Mesenchymal stem cell (in vitro differentiated cells and primary cell): ENCODE results near the gene DRC3.

Experiments used
- DNase-seq: peaks from one replicate; pipeline ENCODE4 v3.0.0-alpha.2; 2013
- H2AFZ ChIP-seq: one replicate; pipeline ENCODE4 v1.6.1; 2013; ENCODE audit warnings: low read depth, mild to moderate bottlenecking, control low read depth, inconsistent platforms, low read length, moderate library complexity
- H2AK5ac ChIP-seq: 2 replicates; pipeline ENCODE4 v1.6.1; 2013; ENCODE audit warnings: low read length, moderate library complexity, mild to moderate bottlenecking, inconsistent platforms; ENCODE audit not compliant: severe bottlenecking
- H2BK120ac ChIP-seq: one replicate; pipeline ENCODE4 v1.6.1; 2013; ENCODE audit warnings: low read depth, mild to moderate bottlenecking, inconsistent platforms, low read length, moderate library complexity
- H2BK12ac ChIP-seq, 2 experiments: one replicate each; pipeline ENCODE4 v1.6.1; 2013; ENCODE audit warnings: inconsistent platforms in 2 of 2, low read length in 2 of 2, mild to moderate bottlenecking in 2 of 2, moderate library complexity in 2 of 2, control low read depth in 1 of 2
- H2BK15ac ChIP-seq: one replicate; pipeline ENCODE4 v1.6.1; 2013; ENCODE audit warnings: mild to moderate bottlenecking, low read depth, inconsistent platforms; ENCODE audit not compliant: poor library complexity, severe bottlenecking
- H2BK5ac ChIP-seq: 2 replicates; pipeline ENCODE4 v1.6.1; 2013; ENCODE audit warnings: low read depth, mild to moderate bottlenecking, low read length, control low read depth, inconsistent platforms; ENCODE audit not compliant: poor library complexity, severe bottlenecking
- H3K14ac ChIP-seq, 2 experiments: one replicate each; pipeline ENCODE4 v1.6.1; 2013; ENCODE audit warnings: inconsistent platforms in 2 of 2, low read length in 2 of 2, control low read depth in 1 of 2, mild to moderate bottlenecking in 1 of 2, moderate library complexity in 1 of 2
- H3K18ac ChIP-seq, 2 experiments: one replicate each; pipeline ENCODE4 v1.6.1; 2013; ENCODE audit warnings: inconsistent platforms in 2 of 2, low read length in 2 of 2, control low read depth in 1 of 2, low read depth in 1 of 2, mild to moderate bottlenecking in 1 of 2
- H3K23ac ChIP-seq, 2 experiments: one replicate each; pipeline ENCODE4 v1.6.1; 2013; ENCODE audit warnings: inconsistent platforms in 2 of 2, low read length in 2 of 2, mild to moderate bottlenecking in 2 of 2, moderate library complexity in 2 of 2, control low read depth in 1 of 2
- H3K27ac ChIP-seq: 2 replicates; pipeline ENCODE4 v1.5.1; 2013; ENCODE audit warnings: mild to moderate bottlenecking, moderate library complexity, low read length, control low read depth, inconsistent platforms; ENCODE audit not compliant: poor library complexity, severe bottlenecking
- H3K27me3 ChIP-seq, 2 experiments: 2 replicates each; pipeline versions ENCODE4 v1.6.1 to v1.7.0; 2013; ENCODE audit warnings: low read length in 2 of 2, mild to moderate bottlenecking in 2 of 2, moderate library complexity in 2 of 2, control low read depth in 1 of 2, inconsistent platforms in 1 of 2; ENCODE audit not compliant: control insufficient read depth in 1 of 2, insufficient read depth in 1 of 2
- H3K36me3 ChIP-seq, 2 experiments: 2 replicates each; pipeline versions ENCODE4 v1.6.1 to v1.7.0; 2013; ENCODE audit warnings: low read length in 2 of 2, control low read depth in 1 of 2, inconsistent platforms in 1 of 2, low read depth in 1 of 2, mild to moderate bottlenecking in 1 of 2; ENCODE audit not compliant: insufficient read depth in 2 of 2, control insufficient read depth in 1 of 2
- H3K4ac ChIP-seq, 2 experiments: one replicate each; pipeline ENCODE4 v1.6.1; 2013; ENCODE audit warnings: inconsistent platforms in 2 of 2, low read length in 2 of 2, mild to moderate bottlenecking in 2 of 2, moderate library complexity in 2 of 2, control low read depth in 1 of 2, low read depth in 1 of 2
- H3K4me1 ChIP-seq: 2 replicates; pipeline ENCODE4 v1.6.1; 2013; ENCODE audit warnings: low read depth, low read length, control low read depth; ENCODE audit not compliant: control insufficient read depth, insufficient read depth
- H3K4me2 ChIP-seq: 2 replicates; pipeline ENCODE4 v1.6.1; 2013; ENCODE audit warnings: low read length, mild to moderate bottlenecking, inconsistent platforms; ENCODE audit not compliant: poor library complexity, severe bottlenecking
- H3K4me3 ChIP-seq, 2 experiments: 2 replicates each; pipeline versions ENCODE4 v1.5.1 to v1.7.0; 2013; ENCODE audit warnings: low read length in 2 of 2, mild to moderate bottlenecking in 2 of 2, control low read depth in 1 of 2, low read depth in 1 of 2; ENCODE audit not compliant: insufficient read depth in 1 of 2
- H3K79me1 ChIP-seq: replicated peaks from 2 replicates; pipeline ENCODE4 v1.6.1; 2013; ENCODE audit warnings: mild to moderate bottlenecking, control low read depth, low read length, inconsistent platforms; ENCODE audit not compliant: poor library complexity, severe bottlenecking
- H3K9ac ChIP-seq: 2 replicates; pipeline ENCODE4 v1.7.0; 2013; ENCODE audit warnings: mild to moderate bottlenecking, low read length, moderate library complexity
- H3K9me3 ChIP-seq: 2 replicates; pipeline ENCODE4 v1.7.0; 2013; ENCODE audit warnings: mild to moderate bottlenecking, low read length; ENCODE audit not compliant: control insufficient read depth
- H4K8ac ChIP-seq: one replicate; pipeline ENCODE4 v1.6.1; 2013; ENCODE audit warnings: inconsistent platforms, mild to moderate bottlenecking, low read length, moderate library complexity
- H4K91ac ChIP-seq: one replicate; pipeline ENCODE4 v1.6.1; 2013; ENCODE audit warnings: mild to moderate bottlenecking, low read length, inconsistent platforms
- WGBS: methylation state at CpG from one replicate; pipeline ENCODE4 v1.1.7; 2013; ENCODE audit warnings: mixed read lengths; 5-methylcytosine and 5-hydroxymethylcytosine counted together

The DRC3 gene

GRCh38 chr17:18025241-18025944 lies 52.7 kb downstream of the DRC3 start:
- Histone ChIP-seq H3K27ac (no peak overlapping the region), H2AFZ (no peak overlapping the region), H3K14ac (no peak overlapping the region), H4K8ac (no peak overlapping the region), H3K4me3 (peak overlapping the region in 1 of 2 experiments; percentile 31), H2AK5ac (no peak overlapping the region), H3K18ac (no peak overlapping the region), H3K9me3 (no peaks in the 10 kb centered on the region), H2BK12ac (no peak overlapping the region), H3K79me1 (peaks cover 16% of the 10 kb centered on the region), H3K23ac (no peak overlapping the region), H3K36me3 (peaks cover 18 to 31% of the 10 kb centered on the region in 2 experiments), H3K27me3 (no peaks in the 10 kb centered on the region), H4K91ac (no peak overlapping the region), H2BK5ac (no peak overlapping the region), H3K4me2 (no peak overlapping the region), H3K4ac (no peak overlapping the region), H3K4me1 (peaks cover 4% of the 10 kb centered on the region), H2BK15ac (no peak overlapping the region), H3K9ac (peak overlapping the region; percentile 60), H2BK120ac (no peak overlapping the region)
- peak; percentile 78 for DNase-seq
- 44% methylated on average over 5 of the region's 5 CpGs for WGBS

GRCh38 chr17:18025945-18026776 lies 53.5 kb downstream of the DRC3 start:
- no peak overlapping the region for H2AK5ac ChIP-seq
- no peak overlapping the region for H2BK5ac ChIP-seq
- peak overlapping the region in 1 of 2 experiments; percentile 31 for H3K4me3 ChIP-seq
- DNase-seq: peak; percentile 75
- no peak overlapping the region for H3K4me2 ChIP-seq
- H3K4ac ChIP-seq: no peak overlapping the region
- no peak overlapping the region for H2BK120ac ChIP-seq
- no peak overlapping the region for H2BK15ac ChIP-seq
- no peak overlapping the region for H2BK12ac ChIP-seq
- peaks cover 16% of the 10 kb centered on the region for H3K79me1 ChIP-seq
- no peak overlapping the region for H4K8ac ChIP-seq
- H3K27me3 ChIP-seq: no peaks in the 10 kb centered on the region
- H2AFZ ChIP-seq: no peak overlapping the region
- WGBS: 88% methylated on average over 11 of the region's 11 CpGs
- no peaks in the 10 kb centered on the region for H3K9me3 ChIP-seq
- H3K27ac ChIP-seq: no peak overlapping the region
- H3K18ac ChIP-seq: no peak overlapping the region
- no peak overlapping the region for H4K91ac ChIP-seq
- no peak overlapping the region for H3K23ac ChIP-seq
- no peak overlapping the region for H3K14ac ChIP-seq
- peak overlapping the region; percentile 60 for H3K9ac ChIP-seq
- H3K4me1 ChIP-seq: peaks cover 4% of the 10 kb centered on the region
- peaks cover 17 to 27% of the 10 kb centered on the region in 2 experiments for H3K36me3 ChIP-seq

- no peak overlapping the region for H3K27ac ChIP-seq
- H3K79me1 ChIP-seq: peaks cover 17% of the 10 kb centered on the region
- no peak overlapping the region for H3K23ac ChIP-seq
- H3K9me3 ChIP-seq: no peaks in the 10 kb centered on the region
- no peak overlapping the region for H2BK120ac ChIP-seq
- no peak overlapping the region for H4K91ac ChIP-seq
- no peak overlapping the region for H2BK15ac ChIP-seq
- H4K8ac ChIP-seq: peak overlapping the region; percentile 36
- H2AFZ ChIP-seq: no peak overlapping the region
- no peak for DNase-seq
- H3K4me1 ChIP-seq: peaks cover 7% of the 10 kb centered on the region
- WGBS: 98% methylated on average over 5 of the region's 6 CpGs
- H3K4ac ChIP-seq: no peak overlapping the region
- H2AK5ac ChIP-seq: no peak overlapping the region
- H2BK5ac ChIP-seq: no peak overlapping the region
- H3K9ac ChIP-seq: no peak overlapping the region
- H2BK12ac ChIP-seq: peak overlapping the region in 1 of 2 experiments; percentile 6
- no peak overlapping the region for H3K18ac ChIP-seq
- H3K14ac ChIP-seq: no peak overlapping the region
- no peak overlapping the region for H3K4me3 ChIP-seq
- H3K36me3 ChIP-seq: peaks cover 7 to 20% of the 10 kb centered on the region in 2 experiments
- no peak overlapping the region for H3K4me2 ChIP-seq
- no peaks in the 10 kb centered on the region for H3K27me3 ChIP-seq
These were observed 54.6 kb downstream of the DRC3 start for GRCh38 chr17:18027280-18027679.
